GM23248 (cell line): ENCODE measurements around the gene ATP2B3. TPM values are rescaled to one million over a fixed set of nuclear protein-coding genes. Genes with fewer than 3 reads are reported as not detected.

ENCODE experiments used
- DNase-seq: peaks from one replicate; pipeline ENCODE4 v3.0.0-alpha.2; 2015
- H2AFZ ChIP-seq: fragments of 200-600 bp; sonication (generic); 2 replicates; pipeline ENCODE4 v1.6.1; 2016; ENCODE audit warnings: antibody characterized with exemption
- H3F3A ChIP-seq: fragments of 200-600 bp; sonication (generic); 2 replicates; pipeline ENCODE4 v1.6.1; 2016; ENCODE audit warnings: mild to moderate bottlenecking, antibody characterized with exemption, mixed run types; ENCODE audit not compliant: insufficient read depth
- H3K27ac ChIP-seq: fragments of 200-600 bp; sonication (generic); 2 replicates; pipeline ENCODE4 v1.5.1; 2016; ENCODE audit warnings: mild to moderate bottlenecking
- H3K27me3 ChIP-seq: fragments of 200-600 bp; sonication (generic); replicated peaks from 2 replicates; pipeline ENCODE4 v1.6.1; 2016; ENCODE audit warnings: mild to moderate bottlenecking; ENCODE audit not compliant: insufficient read depth
- H3K36me3 ChIP-seq: fragments of 200-600 bp; sonication (generic); 2 replicates; pipeline ENCODE4 v1.6.1; 2016; ENCODE audit warnings: low read depth, mild to moderate bottlenecking
- H3K4me1 ChIP-seq: fragments of 200-600 bp; sonication (generic); 2 replicates; pipeline ENCODE4 v1.6.1; 2016; ENCODE audit warnings: mild to moderate bottlenecking; ENCODE audit not compliant: insufficient read depth
- H3K4me2 ChIP-seq: fragments of 200-600 bp; sonication (generic); one replicate; pipeline ENCODE4 v1.6.1; 2016; ENCODE audit warnings: mild to moderate bottlenecking; ENCODE audit not compliant: unreplicated experiment
- H3K4me3 ChIP-seq: fragments of 200-600 bp; sonication (generic); 2 replicates; pipeline ENCODE4 v1.5.1; 2016; ENCODE audit warnings: mild to moderate bottlenecking
- H3K79me2 ChIP-seq: fragments of 200-600 bp; sonication (generic); 2 replicates; pipeline ENCODE4 v1.6.1; 2016; ENCODE audit warnings: mild to moderate bottlenecking; ENCODE audit not compliant: insufficient read depth
- H3K9ac ChIP-seq: fragments of 200-600 bp; sonication (generic); 2 replicates; pipeline ENCODE4 v1.6.1; 2016; ENCODE audit warnings: mild to moderate bottlenecking
- H3K9me2 ChIP-seq: fragments of 200-600 bp; sonication (generic); 2 replicates; pipeline ENCODE4 v1.6.1; 2016; ENCODE audit warnings: mixed run types, mild to moderate bottlenecking, moderate library complexity; ENCODE audit not compliant: insufficient read depth
- H3K9me3 ChIP-seq: fragments of 200-600 bp; sonication (generic); one replicate; pipeline ENCODE4 v1.6.1; 2017; ENCODE audit warnings: low read depth
- H4K20me1 ChIP-seq: fragments of 200-600 bp; sonication (generic); 2 replicates; pipeline ENCODE4 v1.6.0; 2016; ENCODE audit not compliant: insufficient read depth
- EZH2 ChIP-seq: fragments of 200-600 bp; sonication (generic); IDR thresholded peaks from 2 replicates; pipeline ENCODE4 v1.6.1; 2018; ENCODE audit warnings: antibody characterized with exemption, mild to moderate bottlenecking; ENCODE audit not compliant: insufficient read depth, poor library complexity, severe bottlenecking
- EZH2phosphoT487 ChIP-seq: fragments of 200-600 bp; sonication (generic); IDR thresholded peaks from 2 replicates; pipeline ENCODE4 v1.6.1; 2018; ENCODE audit warnings: antibody characterized with exemption, moderate library complexity, mild to moderate bottlenecking, low read depth; ENCODE audit not compliant: insufficient read depth
- WGBS, 2 experiments: methylation state at CpG; one replicate each; pipeline ENCODE4 v1.1.6; 2015 to 2017; ENCODE audit warnings: low lambda C conversion rate in 2 of 2, low coverage in 1 of 2; ENCODE audit errors: missing lambda C conversion rate in 2 of 2; 5-methylcytosine and 5-hydroxymethylcytosine counted together
- in situ Hi-C: fragments of 300-500 bp; cut with MboI; formaldehyde crosslinking; loops from 2 replicates; pipeline ENCODE4 v1.15.0; 2020
- polyA plus RNA-seq: library from polyadenylated mRNA; unstranded; fragments of >200 nt; fragmentation: Nextera tagmentation; extraction: Ambion mirVana; gene quantifications from 2 replicates; pipeline ENCODE4 v1.2.1, GENCODE V29; 2016
- total RNA-seq: library from RNA; depleted of rRNA; stranded (reverse); fragments of >200 nt; shearing (Covaris generic); gene quantifications from 2 replicates; pipeline ENCODE4 v1.2.3, GENCODE V29; 2014

The ATP2B3 gene
- total and polyA plus RNA-seq, 2 experiments from 2014 or later: not detected

DNA sequence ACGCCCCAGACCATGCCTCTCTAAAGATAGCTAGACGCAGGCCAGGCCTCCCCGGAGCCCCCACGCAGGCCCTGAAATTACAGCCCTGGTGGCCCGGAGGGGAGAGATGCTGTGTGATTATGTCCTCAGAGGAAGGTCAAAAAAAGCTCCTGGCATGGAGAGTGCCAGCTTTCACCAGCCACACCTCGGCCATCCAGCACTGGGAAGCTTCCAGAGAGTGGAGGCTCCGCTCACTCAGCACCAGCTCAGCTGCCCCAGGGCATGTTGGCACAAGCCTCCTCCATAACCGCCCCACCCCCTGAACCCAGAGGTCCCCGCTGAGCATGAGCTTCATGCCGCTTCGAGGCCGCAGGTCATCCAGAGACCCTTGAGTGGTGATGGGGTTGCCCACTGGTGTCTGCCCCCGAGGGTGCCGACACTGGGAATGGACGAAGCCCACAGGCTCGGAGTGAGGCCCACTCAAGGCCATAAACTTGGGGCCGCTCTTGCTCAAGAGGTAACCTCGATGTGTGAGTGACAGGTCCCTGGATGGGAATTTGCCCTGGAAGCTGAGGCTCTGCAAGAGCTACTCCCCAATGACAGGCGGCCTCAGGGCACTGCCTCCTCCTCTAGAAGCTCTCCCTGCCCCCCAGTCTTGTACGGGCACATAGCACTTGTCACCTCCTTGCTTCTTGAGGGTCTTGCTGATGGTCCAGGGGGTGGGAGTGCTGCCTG, 27.1 kb upstream of the ATP2B3 start:
- Histone ChIP-seq H3K27me3 (no peaks in the 10 kb centered on the region), H3K79me2 (peaks cover under 1% of the 10 kb centered on the region; the same call in 1 of the 2 replicates), H3K4me2 (no peak overlapping the region), H3K27ac (no peak overlapping the region), H3K36me3 (no peaks in the 10 kb centered on the region), H3K4me3 (no peak overlapping the region), H3K9ac (no peak overlapping the region), H3K4me1 (peaks cover 6% of the 10 kb centered on the region; the same call in 1 of the 2 replicates), H3K9me2 (no peaks in the 10 kb centered on the region), H3F3A (no peaks in the 10 kb centered on the region), H2AFZ (no peak overlapping the region), H4K20me1 (no peaks in the 10 kb centered on the region), H3K9me3 (no peaks in the 10 kb centered on the region)
- TF ChIP-seq EZH2phosphoT487: no peak
- TF ChIP-seq EZH2: no peak
- WGBS, 2 experiments: 87% methylated on average over 17 of the region's 20 CpGs; no CpG with 5 or more reads in 1 of the 2 experiments
- in situ Hi-C loops: no loop called here
- DNase-seq: no peak

GRCh38 chrX:153491351-153491914, 26.0 kb upstream of the ATP2B3 start:
- peaks cover 11% of the 10 kb centered on the region for H3K79me2 ChIP-seq
- TF ChIP-seq EZH2phosphoT487 (no peak), EZH2 (no peak)
- H4K20me1 ChIP-seq: no peaks in the 10 kb centered on the region
- no peaks in the 10 kb centered on the region for H3K27me3 ChIP-seq
- H3K4me2 ChIP-seq: no peak overlapping the region
- no peak overlapping the region for H3K27ac ChIP-seq
- peaks cover 6% of the 10 kb centered on the region; the same call in 1 of the 2 replicates for H3K4me1 ChIP-seq
- H3K4me3 ChIP-seq: no peak overlapping the region
- no peak for DNase-seq
- 82 to 88% methylated on average over 6 to 8 of the region's 10 CpGs for WGBS, 2 experiments
- in situ Hi-C loops: no loop called here
- no peaks in the 10 kb centered on the region for H3K36me3 ChIP-seq
- no peaks in the 10 kb centered on the region for H3K9me2 ChIP-seq
- H3K9ac ChIP-seq: no peak overlapping the region
- no peak overlapping the region for H2AFZ ChIP-seq
- no peaks in the 10 kb centered on the region for H3K9me3 ChIP-seq
- H3F3A ChIP-seq: no peaks in the 10 kb centered on the region

DNA sequence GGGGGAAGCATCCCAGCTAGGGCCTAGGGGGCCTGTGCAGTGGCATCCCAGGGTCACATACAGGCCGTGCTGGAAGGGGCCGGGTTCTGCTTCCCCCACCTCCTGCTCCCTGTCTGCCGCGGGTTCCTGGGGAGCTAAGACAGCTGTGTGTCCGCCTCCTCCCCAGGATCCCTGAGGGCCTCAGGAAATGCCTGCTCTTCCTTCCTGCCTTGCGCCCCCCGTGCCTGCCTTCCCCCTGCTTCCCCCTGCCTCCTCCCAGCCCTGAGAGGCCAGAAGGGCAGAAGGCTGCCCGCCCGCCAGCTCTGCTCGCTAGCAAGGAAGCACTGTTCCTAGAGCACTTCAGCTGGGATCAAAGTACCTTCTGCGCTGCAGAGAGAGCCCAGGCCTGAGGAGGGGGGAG, 25.5 kb upstream of the ATP2B3 start:
- Histone ChIP-seq H3K9ac (no peak overlapping the region), H3K4me1 (peaks cover 6% of the 10 kb centered on the region; the same call in 1 of the 2 replicates), H3K4me2 (no peak overlapping the region), H3K27me3 (no peaks in the 10 kb centered on the region), H3K27ac (no peak overlapping the region), H3F3A (no peaks in the 10 kb centered on the region), H3K4me3 (no peak overlapping the region), H3K36me3 (no peaks in the 10 kb centered on the region), H3K79me2 (peaks cover 13% of the 10 kb centered on the region), H3K9me2 (no peaks in the 10 kb centered on the region), H2AFZ (no peak overlapping the region), H4K20me1 (no peaks in the 10 kb centered on the region), H3K9me3 (no peaks in the 10 kb centered on the region)
- in situ Hi-C loops: no loop called here
- TF ChIP-seq EZH2phosphoT487 (no peak), EZH2 (no peak)
- no peak for DNase-seq
- 73% methylated on average over 3 of the region's 11 CpGs; no CpG with 5 or more reads in 1 of the 2 experiments for WGBS, 2 experiments

DNA sequence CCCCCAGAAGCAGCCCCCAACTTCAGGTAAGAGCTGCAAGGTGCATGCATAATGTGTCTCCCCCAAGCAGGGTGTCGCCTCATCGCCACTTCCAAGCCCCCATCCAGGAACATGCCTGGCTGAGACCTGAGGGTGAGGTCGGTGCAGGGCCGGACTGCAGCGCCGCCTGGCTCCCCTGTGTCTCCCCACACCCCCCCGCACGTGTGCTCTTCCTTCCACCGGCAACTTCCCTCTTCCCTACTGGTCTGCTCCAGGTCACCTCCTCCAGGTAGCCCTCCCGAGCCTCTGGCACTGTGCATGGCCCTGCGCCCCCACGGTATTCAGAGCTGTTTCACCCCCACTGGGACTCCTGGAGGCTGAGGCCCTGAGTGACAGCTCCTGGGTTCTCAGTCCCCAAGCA, 24.9 kb upstream of the ATP2B3 start:
- H3K9me3 ChIP-seq: no peaks in the 10 kb centered on the region
- TF ChIP-seq EZH2 (no peak), EZH2phosphoT487 (no peak)

More for the DNA sequence above, 24.9 kb upstream of the ATP2B3 start:
- no peaks in the 10 kb centered on the region for H3F3A ChIP-seq
- H3K9ac ChIP-seq: no peak overlapping the region
- H3K4me3 ChIP-seq: no peak overlapping the region
- H3K4me1 ChIP-seq: peaks cover 6% of the 10 kb centered on the region; the same call in 1 of the 2 replicates
- WGBS, 2 experiments: 87 to 89% methylated on average over 5 to 10 of the region's 12 CpGs
- no peak overlapping the region for H3K4me2 ChIP-seq
- in situ Hi-C loops: no loop called here
- H4K20me1 ChIP-seq: no peaks in the 10 kb centered on the region
- no peak overlapping the region for H2AFZ ChIP-seq
- H3K79me2 ChIP-seq: peaks cover 13% of the 10 kb centered on the region
- no peaks in the 10 kb centered on the region for H3K36me3 ChIP-seq
- no peaks in the 10 kb centered on the region for H3K27me3 ChIP-seq
- H3K9me2 ChIP-seq: no peaks in the 10 kb centered on the region
- no peak overlapping the region for H3K27ac ChIP-seq
- no peak for DNase-seq
